SK-N-MC (cell line): ENCODE results near the gene CABP2.

Experiments
- DNase-seq: peaks from one replicate; pipeline ENCODE4 v3.0.0-alpha.2; 2011; ENCODE audit warnings: low read depth, low spot score
- H3K27ac ChIP-seq: fragments of 200-600 bp; sonication (generic); 2 replicates; pipeline ENCODE4 v1.5.1; 2016; ENCODE audit warnings: mixed run types
- H3K36me3 ChIP-seq: fragments of 200-600 bp; sonication (generic); 2 replicates; pipeline ENCODE4 v1.6.1; 2017; ENCODE audit warnings: antibody characterized with exemption, low read length, mixed read lengths; ENCODE audit not compliant: insufficient read depth
- H3K4me3 ChIP-seq: fragments of 200-600 bp; sonication (generic); 2 replicates; pipeline ENCODE4 v1.5.1; 2016
- H3K9ac ChIP-seq: fragments of 200-600 bp; sonication (generic); 2 replicates; pipeline ENCODE4 v1.8.0; 2017; ENCODE audit warnings: mixed run types, mixed read lengths; ENCODE audit not compliant: insufficient read length
- H3K9me3 ChIP-seq: fragments of 200-600 bp; sonication (generic); 2 replicates; pipeline ENCODE4 v1.6.1; 2017; ENCODE audit warnings: low read depth, mild to moderate bottlenecking, antibody characterized with exemption, low read length, moderate library complexity, mixed read lengths
- EZH2 ChIP-seq: fragments of 200-600 bp; sonication (generic); IDR thresholded peaks from one replicate; pipeline ENCODE4 v1.6.1; 2017; ENCODE audit warnings: antibody characterized with exemption
- FOXP2 ChIP-seq: optimal IDR thresholded peaks from 2 replicates; pipeline ENCODE3; 2011; ENCODE audit warnings: mild to moderate bottlenecking, moderate library complexity; ENCODE audit not compliant: insufficient read depth; ENCODE audit errors: extremely low read length, control extremely low read depth
- POLR2AphosphoS5 ChIP-seq: IDR thresholded peaks from 2 replicates; pipeline ENCODE4 v1.6.1; 2012; ENCODE audit warnings: mild to moderate bottlenecking, low read depth, low read length, borderline replicate concordance

CABP2 gene

DNA sequence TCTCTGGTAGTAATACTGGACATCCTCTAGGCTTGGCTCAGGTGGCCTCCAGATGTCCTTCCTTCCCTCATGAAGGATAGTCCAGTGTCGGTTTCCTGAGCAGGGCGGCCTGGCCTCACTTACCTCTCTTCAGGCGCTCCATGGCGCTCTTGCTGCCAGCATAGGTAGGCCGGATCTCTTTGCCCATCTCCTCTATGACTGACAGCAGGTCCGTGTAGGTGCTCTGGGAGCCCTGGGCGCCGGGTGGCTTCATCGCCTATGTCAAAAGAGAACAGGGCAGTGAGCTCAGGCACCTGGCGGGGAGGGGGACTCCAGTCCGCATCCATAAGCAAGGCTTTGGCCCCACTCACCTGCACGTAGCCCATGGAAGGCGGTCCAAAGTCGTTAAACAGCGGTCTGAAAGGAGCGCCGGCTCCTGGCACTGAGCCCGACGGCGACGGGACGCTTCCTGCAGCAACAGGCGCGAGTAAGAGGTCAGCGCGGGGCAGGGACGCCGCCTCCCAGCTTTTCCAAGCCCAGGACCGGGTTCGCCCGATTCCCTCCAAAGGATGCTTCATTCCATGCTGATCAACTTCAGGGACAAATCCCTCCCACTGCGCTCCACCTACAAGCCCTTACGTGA, 15.9 kb downstream of the CABP2 start:
- Histone ChIP-seq H3K9ac (peak overlapping the region; percentile 47), H3K9me3 (no peaks in the 10 kb centered on the region), H3K4me3 (peak overlapping the region; percentile 96), H3K27ac (no peak overlapping the region), H3K36me3 (no peaks in the 10 kb centered on the region)
- TF ChIP-seq FOXP2 (no peak), EZH2 (no peak), POLR2AphosphoS5 (no peak)
- DNase-seq = no peak

DNA sequence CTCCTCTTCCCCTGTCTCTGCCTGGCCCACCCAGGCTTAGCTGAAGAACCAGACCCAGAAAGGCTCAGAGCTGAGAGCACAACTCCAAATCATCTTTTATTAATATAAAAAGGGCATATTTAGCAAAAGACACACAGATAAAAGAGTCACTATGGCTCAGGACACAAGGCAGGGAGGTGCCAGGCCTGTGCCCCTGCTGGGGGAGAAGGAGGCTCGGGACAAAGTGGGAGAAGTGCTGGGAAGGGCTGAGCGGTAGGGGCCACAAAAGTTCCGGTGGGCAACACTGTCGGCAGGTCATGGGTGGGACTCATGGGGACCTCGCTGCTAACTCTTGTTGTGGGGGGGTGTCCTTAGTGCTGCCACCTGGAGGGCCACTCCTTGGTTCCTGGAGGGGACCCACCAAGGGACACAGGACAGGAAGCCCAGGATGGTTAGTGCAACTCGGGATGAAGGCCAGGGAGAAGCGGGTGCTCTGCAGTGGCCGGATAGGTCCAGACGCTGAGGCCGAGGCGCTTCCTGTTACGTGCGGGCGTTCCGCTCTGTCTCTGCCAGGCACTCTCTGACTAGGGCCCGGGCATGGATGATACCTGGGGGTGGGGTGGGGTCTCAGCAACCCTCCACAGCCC, 16.7 kb downstream of the CABP2 start:
- H3K36me3 ChIP-seq = no peaks in the 10 kb centered on the region
- no peak overlapping the region; the same call in 1 of the 2 replicates for H3K27ac ChIP-seq
- H3K4me3 ChIP-seq = no peak overlapping the region
- no peak overlapping the region for H3K9ac ChIP-seq
- H3K9me3 ChIP-seq = no peaks in the 10 kb centered on the region
- DNase-seq = no peak
- TF ChIP-seq EZH2 = no peak
- no peak for TF ChIP-seq POLR2AphosphoS5
- TF ChIP-seq FOXP2 = no peak

DNA sequence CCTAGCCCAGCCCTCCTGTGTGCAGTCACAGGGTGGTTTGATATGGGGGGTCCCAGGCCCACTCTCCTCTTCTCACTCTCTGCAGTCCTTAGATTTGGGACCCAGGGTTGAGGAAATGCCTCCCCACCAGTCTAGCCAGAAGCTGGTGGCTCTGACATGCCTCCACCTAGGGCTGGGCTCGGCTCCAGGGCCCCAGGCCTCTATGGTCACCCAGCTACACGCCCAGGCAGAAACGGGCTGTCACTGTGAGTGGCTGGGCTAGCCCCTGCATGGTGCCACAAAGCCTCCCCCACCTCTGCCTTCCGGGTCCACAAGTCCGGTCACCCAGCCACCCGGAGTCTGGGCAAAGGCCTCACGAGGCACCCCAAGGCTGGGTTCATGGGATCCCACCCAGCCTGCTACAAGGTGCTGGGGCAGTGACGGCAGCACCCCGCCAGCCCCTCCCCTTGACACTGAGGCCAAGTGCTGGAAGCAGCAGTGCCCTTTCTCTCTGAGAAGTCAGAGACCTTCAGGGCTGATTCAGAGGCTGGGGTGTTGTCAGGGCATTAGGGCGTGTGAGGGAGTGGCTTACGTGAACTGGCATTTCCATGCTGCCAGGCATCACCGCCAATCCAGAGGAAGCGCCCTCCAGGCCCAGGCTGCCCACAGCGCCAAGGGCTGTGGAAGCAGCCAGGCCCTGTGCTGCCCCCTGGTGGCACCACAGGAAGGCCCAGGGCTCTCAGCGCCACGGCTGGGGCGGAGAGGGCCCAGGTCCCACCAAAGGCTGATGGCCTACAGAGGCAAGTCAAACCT, 17.4 kb downstream of the CABP2 start:
- H3K27ac ChIP-seq = peak overlapping the region; percentile 64
- DNase-seq = no peak
- H3K9ac ChIP-seq = peak overlapping the region; percentile 51

DNA sequence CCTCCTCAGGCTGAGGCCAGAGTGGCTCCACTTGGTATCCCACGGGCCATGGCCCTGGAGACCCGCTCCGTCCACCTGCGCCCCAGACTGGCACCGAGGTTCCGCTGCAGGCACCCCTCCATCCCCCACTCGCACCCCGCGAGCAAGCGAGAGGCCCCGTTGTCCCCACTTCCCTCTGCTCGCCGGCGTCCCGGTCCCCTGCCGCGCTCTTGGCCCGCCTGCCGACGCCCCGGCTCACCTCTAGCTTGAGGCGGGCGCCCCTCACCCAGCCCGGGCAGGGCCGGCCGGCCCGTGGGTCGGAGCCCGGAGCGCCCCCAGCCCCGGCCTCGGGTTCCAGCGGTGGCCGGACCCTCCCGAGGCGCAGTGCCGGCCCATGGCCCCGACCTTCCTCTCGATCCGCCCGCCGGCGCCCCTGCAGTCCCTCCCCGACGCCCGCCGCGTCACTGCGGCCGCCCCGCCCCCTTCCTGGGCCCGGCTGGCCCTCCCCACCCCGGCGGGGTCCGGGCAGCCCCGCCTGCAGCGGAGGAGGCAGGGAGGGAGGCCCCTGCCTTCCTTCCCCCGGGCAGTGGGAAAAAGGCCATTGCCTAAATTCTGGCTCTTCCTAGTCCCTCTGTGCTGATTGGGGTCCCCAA, 18.2 kb downstream of the CABP2 start, which contains the start of gene PITPNM1:
Gene PITPNM1, minus strand, starts transcription at position 414 of the 632 bp plus-strand sequence. CDS start 1,183 bp downstream, outside the sequence.
- H3K36me3 ChIP-seq = no peaks in the 10 kb centered on the region
- peak within 1 kb of the TSS; percentile 64 for H3K27ac ChIP-seq
- no peak for DNase-seq
- peak within 1 kb of the TSS; percentile 76 for H3K4me3 ChIP-seq
- peak within 1 kb of the TSS; percentile 51 for H3K9ac ChIP-seq
- no peak for TF ChIP-seq EZH2
- TF ChIP-seq POLR2AphosphoS5 = 0 out of 2 replicates have a peak, but pooled peaks have one; percentile 22
- H3K9me3 ChIP-seq = no peaks in the 10 kb centered on the region

More for the DNA sequence above, 17.4 kb downstream of the CABP2 start:
- TF ChIP-seq EZH2 (no peak), FOXP2 (peak; percentile 29)
- peak overlapping the region; percentile 76 for H3K4me3 ChIP-seq
- no peaks in the 10 kb centered on the region for H3K36me3 ChIP-seq
- H3K9me3 ChIP-seq = no peaks in the 10 kb centered on the region

DNA sequence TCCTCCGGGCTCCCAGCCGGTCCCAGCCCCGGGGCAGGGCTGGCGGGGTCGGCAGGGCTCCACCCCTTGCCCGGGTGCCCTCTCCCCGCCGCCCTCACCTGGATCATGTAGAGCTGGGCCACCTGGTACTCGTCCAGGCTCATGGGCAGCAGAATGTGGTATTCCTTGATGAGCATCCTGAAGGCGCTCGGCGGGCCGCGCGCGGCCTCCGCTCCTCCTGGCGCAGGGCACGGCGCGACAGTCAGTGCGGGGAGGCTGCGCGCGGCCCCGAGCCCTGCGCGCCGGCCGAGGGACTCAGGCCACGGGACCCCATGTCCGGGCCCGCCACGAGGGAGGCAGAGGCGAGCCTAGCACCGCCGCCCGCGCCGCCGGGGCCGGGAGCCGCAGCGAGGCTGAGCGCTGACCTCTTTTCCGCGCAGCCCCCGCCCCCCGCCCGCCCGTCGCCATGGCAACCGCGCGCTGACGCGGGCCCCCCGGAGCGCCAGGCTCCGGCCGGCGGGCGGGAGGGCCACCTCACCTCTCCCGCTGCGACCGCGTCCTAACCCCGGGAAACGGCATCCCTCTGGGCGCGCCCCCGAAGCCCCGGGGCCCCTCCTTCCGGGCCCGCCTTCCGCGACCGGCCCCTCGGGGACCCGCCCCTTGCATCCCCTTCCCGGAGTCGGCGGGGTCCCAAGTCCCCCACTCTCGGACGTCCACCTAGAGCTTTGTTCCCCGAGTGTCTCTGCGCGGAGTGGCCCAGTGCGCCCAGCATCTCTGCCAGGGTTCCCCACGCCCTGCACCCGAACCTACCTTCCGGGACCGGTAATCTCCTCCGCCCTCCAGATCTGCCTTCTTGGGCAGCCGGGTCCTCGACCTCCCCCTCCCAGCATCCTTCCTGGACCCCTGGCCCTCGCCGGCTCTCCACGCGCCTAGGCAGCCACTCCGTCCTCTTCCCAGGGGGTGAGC, 19.0 kb downstream of the CABP2 start:
- TF ChIP-seq FOXP2 (no peak), POLR2AphosphoS5 (no peak), EZH2 (no peak)
- no peaks in the 10 kb centered on the region for H3K9me3 ChIP-seq
- H3K36me3 ChIP-seq = no peaks in the 10 kb centered on the region
- no peak overlapping the region for H3K9ac ChIP-seq
- H3K4me3 ChIP-seq = peak overlapping the region; percentile 76
- H3K27ac ChIP-seq = no peak overlapping the region
- no peak for DNase-seq

DNA sequence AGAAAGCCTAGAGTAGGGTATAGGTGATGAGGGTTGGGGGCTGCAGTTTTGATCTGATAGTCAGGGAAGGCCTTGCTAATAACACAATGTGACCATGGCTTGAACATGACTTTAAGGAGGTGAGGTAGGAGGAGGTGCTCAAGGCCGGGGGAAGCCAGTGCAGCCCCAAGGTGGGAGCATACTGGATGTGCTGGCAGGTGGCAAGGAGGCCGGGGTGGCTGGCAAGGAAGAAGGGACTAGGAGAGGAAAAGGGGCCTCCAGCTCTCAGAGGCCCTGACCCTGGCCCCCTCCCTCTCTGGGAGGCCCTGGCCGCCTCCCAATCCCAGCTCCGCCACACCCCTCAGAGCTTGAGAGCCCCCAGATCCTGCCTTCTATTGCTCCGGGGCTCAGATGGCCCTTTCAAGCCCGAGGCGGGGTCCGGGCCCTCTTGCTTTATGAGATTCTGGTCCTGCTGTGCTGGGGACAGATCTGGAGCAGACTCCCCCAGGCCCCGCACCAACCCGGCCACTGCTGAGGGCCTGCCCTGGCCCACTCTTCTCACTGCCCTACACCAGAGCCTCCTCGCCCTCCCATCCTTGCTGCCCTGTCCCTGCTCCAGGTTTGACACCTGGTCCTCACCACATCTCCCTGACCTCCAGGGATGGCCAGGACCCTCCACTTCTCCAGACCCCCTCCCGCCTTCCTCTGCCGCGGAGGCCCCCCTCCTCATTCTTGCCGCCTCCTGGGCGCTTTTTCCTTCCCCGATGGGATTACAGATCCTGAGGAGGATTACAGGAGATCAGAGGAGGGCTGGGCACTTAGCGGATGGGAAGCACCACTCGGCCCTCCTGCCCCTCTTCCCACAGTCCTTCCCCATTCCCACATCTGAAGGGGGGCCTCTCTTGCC, 19.9 kb downstream of the CABP2 start:
- no peak overlapping the region; the same call in 1 of the 2 replicates for H3K4me3 ChIP-seq
- TF ChIP-seq FOXP2 (no peak), EZH2 (no peak), POLR2AphosphoS5 (no peak)
- DNase-seq = no peak
- no peaks in the 10 kb centered on the region for H3K36me3 ChIP-seq
- H3K9me3 ChIP-seq = no peaks in the 10 kb centered on the region
- no peak overlapping the region for H3K9ac ChIP-seq
- H3K27ac ChIP-seq = no peak overlapping the region

DNA sequence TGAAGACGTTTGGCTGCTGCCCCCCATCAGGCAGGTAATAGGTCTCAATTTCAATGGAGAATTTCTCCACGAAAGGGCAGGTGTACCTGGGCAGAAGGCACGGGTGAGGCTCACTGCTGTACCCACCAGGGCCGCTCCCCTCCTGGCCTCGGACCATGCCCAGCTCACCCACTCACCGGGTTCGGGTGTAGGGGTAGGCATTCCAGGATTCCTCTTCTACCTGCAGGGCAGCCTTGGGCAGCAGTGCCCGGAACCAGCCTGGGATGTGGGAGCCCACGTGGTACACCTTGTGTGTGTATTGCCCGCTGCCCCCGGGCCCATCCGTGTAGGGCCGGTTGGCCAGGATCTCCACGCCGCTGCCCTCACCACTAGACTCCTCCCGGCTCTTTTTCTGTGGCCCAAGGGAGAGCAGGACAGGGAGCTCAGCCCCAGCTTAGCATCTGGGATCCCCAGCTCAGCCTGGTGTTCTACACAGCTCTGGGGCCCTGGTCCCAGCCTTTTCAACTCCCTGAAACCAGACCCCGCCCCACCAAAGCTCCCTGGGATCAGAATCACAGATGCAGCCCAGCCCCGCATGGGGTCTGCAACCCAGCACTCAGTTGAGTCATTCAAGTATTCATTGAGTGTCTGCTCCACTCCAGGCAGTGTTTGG, 20.8 kb downstream of the CABP2 start:
- Histone ChIP-seq H3K9ac (no peak overlapping the region), H3K27ac (no peak overlapping the region), H3K9me3 (no peaks in the 10 kb centered on the region), H3K4me3 (no peak overlapping the region), H3K36me3 (no peaks in the 10 kb centered on the region)
- DNase-seq = no peak
- TF ChIP-seq FOXP2 (no peak), POLR2AphosphoS5 (no peak), EZH2 (no peak)
